GM19023 (cell line): Measurements from ENCODE around the gene BMERB1.

Experiments used
- ATAC-seq: cut with Tn5 transposase; IDR thresholded peaks from one replicate; pipeline ENCODE4 v1.9.1; 2021; ENCODE audit warnings: mild to moderate bottlenecking, moderate library complexity; ENCODE audit not compliant: unreplicated experiment

Gene BMERB1

DNA sequence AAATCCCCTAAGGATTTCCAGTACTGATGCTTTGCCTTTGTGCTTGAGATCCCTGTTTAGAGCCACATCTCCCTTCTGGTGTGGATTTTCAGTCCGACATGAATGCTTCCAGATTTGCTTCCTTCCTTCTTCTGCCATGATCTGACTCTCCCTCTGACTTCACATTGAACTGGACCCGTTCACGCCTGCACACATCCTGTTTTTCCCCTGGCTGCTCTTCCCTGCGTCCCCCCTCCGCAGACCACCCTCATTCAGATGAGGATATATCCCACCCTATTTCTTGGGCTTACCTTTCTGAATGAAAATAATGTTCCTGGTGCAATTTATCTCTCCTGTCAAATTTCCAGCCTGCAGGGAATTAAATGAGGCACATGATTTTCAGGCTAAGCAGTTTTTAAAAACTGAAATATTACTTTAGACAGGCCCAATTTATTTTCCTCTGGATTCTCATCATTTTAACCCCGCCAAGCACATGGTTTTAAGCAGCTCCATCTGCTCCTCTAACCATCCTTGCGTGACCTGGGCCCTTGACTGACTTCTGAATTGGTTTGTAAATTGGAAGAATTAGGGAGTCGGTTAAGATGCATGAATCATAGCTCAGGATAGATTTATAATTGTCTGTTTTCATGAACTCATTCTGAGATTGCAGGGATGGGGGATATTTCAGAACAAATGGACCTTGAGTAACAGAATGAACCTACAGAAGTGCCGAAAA is 59.2 kb downstream of the BMERB1 start:
- no peak for ATAC-seq

DNA sequence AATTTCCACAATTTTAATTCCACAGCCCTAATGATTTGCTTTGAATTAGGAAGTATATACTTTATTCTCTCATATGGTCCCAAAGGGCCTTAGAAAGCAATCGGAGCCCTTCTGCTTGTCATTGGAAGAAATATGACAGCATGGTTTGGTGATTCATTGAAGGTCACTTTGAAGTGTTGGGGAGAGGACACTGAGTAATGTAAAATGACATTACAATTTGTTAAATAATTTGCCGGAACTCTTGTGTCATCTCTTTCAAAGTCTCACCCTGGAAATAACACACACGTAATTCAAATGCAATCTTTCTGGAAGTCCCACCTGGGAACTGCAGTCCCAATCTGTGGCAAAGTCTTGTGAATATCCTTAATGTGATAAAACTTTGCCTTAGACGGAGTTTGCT is 59.8 kb downstream of the BMERB1 start:
- no peak for ATAC-seq

DNA sequence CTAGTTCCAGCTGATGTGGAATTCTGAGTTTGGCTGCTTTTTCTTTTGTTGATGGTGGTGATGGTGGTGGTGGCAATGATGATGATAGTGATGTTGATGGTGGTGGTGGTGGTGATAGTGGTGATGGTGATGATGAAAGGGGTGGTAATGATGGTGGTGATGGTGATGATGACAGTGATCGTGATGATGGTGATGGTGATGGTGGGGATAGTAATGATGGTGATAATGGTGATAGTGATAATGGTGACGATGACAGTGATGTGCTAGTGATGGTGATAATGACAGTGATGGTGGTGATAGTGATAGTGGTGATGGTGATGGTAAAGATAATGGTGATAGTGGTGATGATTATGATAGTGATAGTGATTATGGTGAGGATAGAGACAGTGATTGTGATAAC is 61.5 kb downstream of the BMERB1 start:
- no peak for ATAC-seq

DNA sequence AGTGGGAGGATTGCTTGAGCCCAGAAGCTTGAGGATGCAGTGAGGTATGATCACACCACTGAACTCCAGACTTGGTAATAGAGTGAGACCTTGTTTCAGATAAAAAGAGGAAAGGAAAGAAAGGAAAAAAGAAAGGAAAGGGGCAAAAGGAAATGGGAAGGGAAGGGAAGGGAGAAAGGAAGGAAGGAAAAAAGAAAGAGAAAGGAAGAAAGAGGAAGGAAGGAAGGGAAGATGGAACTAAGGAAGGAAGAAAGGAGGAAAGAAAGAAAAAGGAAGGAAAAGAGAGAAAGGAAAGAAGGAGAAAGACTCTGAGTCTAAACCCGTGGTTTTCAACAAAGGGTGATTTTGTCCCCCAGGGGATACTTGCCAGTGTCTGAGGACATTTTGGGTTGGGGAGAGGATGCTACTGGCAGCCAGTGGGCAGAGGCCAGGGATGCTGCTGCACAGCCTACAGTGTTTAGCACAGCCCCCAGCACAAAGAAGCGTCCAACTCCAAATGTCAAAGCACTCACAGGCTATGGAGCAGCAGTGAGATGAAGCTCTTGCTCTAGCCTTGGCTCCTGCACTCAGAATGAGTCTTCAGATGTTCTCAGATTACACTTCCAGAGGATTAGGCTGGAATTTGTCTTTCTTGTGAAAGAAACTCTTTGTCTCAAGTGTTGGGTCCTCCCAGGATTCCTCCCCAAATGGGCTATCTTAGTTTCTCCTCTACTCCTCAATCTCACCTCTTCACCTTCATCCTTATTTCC is 64.2 kb downstream of the BMERB1 start:
- no peak for ATAC-seq

DNA sequence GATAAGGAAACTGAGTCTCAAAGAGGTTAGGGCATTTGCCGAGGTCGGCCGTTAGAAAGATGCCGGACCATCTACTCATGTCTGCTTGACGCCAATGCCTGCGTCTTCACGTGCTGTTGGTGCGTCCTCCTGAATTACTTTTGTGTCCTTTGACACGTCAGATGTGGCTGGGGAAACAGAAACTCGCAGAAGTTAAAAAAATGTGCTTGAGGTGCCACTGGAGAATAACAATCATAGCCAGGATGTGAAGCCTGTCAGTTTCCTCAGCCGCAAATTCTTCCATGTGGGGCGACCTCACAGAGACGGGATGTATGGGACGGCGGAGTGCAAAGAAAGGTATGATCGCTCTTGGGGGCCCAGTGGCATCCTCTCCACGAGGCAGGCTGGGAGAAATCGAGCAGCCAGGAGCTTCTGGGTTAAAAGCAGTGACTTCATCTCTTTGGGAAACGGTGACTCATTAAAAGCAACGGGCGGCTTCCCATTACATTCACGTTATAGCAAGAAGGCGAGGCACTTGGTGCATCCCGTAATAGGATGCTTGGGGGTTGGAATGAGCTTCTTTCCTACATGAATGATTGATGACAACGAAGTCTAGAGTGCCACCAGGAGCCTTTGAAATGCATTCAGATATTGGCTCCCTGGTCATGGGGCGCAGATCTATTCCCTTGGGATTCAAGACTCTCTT is 67.8 kb downstream of the BMERB1 start:
- ATAC-seq = no peak

DNA sequence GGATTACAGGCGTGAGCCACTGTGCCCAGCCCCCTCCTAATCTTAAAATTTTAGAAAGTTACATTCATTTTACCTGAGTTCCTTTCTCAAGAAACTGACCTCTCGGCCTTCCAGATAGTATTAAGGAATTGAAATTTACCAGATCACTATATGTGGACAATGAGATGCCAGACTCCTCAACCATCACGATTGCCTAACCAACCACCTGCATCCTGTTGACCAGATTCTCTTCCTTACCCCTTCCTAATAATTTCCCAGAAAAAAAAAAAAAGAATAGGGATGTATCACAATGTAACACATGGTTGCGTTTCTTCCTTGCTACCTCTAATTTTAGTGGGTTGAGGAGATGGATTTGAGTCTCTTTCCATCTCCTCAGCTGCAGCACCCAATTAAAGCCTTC is 72.1 kb downstream of the BMERB1 start:
- ATAC-seq = no peak

DNA sequence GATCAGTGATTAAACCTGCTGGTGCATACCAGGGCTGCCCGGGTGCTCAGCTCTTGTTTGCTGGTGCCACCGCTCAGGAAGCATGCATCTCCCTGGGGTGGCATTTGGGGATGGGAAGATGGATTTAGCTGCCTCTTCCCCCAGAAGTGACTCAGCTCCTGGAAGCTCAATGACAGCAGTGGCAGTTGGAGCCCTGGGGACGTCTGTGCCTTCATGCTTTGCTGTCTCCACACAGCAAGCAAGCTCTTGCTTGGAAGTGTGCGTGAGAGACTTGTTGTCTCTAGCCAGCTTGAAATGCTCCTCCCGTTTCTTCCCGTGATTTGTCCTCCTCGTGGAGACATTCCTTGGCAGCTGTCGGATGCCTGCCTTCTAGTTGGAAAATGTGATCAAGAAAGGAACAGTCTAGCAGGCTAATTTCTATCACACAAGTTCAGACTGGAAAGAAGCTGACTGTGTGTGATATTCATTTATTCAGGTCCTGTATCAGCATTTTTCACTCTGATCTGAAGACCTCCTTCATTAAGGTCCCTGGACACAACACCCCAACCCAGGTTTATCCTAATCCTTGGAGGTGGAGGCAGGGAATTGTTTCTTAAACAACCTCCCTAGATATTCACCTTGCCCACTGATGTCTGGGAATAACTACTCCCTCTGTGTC is 73.0 kb downstream of the BMERB1 start:
- ATAC-seq = no peak

DNA sequence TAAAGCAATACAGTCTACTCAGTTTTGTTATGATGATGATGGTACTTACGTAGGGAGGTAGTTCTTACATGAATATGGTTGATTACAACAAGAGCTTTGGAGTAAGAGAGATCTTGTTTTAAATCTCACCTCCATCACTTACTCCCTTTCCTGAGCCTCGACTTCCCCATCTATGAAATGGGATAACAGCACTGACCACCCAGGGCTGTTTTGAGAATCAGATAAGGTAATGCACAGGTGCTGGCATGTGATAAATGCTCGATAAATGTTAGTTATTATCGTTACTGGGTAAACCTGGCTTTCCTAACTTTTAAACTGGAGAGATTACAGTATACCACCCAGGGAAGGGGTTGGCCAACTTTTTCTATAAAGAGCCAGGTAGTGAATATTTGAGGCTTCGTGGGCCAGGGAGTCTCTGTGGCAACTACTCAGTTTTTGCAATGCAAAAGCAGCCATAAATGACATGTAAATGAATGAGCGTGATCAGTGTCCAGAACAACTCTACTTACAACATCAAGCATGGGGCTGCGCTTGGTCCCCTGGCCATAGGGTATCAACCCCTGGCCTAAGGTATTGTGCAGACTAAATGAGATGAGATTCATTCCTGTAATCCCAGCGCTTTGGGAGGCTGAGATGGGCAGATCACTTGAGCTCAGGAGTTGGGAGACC is 73.7 kb downstream of the BMERB1 start:
- no peak for ATAC-seq

DNA sequence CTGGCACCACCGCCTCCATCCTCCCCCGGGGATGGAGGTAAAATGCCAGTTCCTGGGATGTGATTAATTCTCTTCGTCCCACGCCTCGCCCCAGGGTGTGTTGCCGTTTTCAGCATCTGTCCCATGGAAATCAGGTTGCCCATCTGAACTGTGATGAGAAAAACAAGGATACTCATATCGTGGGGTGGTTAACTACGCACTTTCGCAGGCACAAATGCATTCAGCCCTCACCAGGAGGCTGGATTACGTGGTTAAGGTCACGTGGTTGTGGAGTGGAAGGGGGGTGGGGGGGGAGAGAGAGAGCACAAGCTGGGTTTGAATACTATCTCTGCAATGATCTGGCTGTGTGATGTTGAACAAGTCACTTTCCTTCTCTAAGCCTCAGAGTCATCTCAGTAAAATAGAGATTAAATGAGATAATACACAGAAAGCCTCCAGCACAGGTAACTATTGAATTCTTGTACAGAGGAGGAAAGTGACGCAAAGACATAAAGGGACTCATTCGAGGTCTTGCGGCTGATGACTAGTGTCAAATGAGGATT is 74.7 kb downstream of the BMERB1 start:
- no peak for ATAC-seq

DNA sequence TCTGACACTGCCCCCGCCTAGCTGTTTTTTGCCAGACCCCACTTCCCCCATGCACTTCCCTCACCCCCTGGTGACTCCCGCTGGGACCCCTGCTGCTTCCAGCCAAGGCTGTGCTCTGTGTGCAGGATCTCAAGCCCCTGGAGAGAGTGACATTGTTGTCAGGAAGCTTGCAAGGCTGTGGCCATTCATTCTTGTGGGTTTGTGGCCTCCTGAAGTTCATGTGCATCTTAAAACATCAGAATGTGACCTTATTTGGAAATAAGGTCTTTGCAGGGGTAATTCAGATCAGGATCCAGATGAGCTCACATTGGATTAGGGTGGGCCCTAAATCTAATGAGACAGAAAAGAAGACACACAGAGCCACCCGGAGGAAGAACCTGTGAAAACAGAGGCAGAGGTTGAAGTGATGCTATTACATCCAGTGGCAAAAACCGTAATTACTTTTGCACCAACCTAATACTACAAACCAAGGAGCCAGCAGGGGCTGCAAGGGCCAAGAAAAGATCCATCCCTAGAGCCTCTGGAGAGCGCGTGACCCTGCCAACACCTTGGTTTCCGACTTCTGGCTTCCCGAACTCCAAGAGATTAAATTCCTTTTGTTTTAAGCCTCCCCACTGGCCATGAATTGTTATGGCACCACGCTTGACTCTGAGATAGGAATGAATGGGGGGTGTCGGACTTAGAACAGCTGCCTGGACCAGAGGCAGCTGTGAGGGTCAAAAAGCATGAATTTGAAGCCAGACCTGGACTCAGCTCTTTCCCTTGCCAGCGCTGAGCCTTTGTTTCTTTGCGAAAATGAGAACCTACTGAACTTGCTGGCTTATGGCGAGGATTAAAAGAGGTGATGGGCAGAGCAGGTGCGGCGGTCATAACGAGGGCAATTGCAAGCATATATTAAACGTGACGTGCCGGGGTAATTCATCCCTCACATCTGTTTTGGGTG is 75.5 kb downstream of the BMERB1 start:
- ATAC-seq = no peak

DNA sequence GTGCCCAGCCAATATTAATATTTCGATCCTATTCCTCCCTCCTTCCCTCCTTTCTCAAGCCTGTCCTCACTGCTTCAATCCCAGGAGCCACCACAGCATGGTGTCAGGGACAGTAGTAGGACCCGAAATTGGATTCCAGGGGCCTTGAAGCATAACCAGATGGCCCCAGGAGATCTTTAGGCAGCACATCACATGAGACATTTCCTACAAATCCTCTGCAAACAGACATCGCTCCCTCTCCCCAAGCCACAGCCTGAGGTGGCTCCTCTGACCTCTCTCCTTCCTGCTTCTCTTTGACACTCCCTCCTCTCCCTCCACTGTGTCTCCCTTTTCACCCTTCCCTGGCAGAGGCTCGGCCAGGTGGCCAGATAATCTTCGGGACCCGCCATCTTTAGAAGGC is 76.6 kb downstream of the BMERB1 start:
- no peak for ATAC-seq

DNA sequence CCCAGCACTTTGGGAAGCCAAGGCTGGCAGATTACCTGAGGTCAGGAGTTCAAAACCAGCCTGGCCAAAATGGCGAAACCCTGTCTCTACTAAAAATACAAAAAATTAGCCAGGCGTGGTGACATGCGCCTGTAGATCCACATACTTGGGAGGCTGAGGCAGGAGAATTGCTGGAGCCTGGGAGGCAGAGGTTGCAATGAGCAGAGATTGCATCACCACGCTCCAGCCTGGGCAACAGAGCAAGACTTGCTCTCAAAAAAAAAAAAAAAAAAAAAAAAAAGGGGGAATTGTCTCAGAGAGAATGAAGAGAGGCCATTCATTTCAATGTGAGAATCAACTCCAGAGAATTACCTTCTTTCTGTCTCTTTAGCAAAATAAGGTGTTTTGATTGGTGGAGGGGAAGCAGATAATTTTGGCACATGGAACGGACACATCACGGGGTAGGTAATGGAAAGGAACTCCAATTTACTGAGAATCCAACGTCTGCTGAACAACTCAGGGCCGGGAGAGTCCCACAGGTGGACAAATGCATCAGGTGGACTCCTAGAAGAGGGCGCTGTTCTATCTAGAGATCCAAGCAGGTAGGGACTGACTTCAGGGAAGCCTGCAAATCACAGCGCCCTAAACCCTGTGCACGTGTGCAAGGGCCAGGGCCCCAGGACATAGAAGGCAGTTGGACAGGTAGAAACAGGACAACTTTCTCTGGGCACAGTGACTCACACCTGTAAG is 77.5 kb downstream of the BMERB1 start:
- no peak for ATAC-seq

DNA sequence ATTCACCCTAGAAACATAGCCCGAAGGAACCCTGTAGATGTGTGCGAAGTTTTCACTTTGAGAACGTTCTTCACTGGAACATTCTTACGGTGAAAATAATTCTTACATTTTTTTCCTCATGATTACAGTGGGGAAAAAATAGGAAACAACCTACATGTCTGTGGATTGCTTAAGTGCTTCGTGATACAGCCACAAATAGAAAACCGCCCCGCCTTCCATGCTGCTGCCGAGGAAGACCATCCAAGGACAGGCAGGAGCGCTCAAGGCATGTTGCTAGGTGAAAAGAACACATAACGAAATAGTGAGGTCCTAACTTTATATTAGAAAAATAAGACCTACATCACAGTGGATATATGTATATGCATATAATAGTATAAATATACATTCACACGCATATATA is 78.8 kb downstream of the BMERB1 start:
- ATAC-seq = no peak

DNA sequence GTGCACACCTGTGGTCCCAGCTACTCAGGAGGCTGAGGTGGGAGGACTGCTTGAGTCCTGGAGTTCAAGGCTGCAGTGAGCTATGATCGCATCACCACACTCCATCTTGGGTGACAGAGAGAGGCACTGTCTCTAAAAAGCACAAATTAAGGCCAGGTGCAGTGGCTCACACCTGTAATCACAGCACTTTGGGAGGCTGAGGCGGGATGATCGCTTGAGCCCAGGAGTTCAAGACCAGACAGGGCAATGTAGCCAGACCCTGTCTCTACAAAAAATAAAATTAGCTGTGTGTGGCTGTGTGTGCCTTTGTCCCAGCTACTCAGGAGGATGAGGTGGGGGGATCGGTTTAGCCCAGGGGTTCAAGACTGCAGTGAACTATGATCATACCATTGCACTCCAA is 81.6 kb downstream of the BMERB1 start:
- no peak for ATAC-seq

DNA sequence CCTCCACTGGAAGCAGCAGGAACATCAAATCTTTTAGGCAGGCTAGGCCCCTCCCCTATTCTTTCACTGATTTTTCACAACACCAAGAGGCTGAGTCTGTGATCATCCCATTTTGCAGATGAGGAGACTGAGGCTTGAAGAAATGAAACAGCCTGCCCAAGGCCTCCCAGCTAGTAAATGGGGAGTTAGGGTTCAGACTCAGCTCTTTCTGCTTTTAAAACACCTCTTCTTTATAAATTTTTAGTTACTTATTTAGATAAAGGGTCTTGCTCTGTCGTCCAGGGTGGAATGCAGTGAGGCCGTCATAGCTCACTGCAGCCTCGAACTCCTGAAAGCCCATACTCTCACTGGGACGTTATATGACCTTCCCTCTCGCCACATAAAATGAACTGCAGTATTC is 82.2 kb downstream of the BMERB1 start:
- ATAC-seq = no peak

DNA sequence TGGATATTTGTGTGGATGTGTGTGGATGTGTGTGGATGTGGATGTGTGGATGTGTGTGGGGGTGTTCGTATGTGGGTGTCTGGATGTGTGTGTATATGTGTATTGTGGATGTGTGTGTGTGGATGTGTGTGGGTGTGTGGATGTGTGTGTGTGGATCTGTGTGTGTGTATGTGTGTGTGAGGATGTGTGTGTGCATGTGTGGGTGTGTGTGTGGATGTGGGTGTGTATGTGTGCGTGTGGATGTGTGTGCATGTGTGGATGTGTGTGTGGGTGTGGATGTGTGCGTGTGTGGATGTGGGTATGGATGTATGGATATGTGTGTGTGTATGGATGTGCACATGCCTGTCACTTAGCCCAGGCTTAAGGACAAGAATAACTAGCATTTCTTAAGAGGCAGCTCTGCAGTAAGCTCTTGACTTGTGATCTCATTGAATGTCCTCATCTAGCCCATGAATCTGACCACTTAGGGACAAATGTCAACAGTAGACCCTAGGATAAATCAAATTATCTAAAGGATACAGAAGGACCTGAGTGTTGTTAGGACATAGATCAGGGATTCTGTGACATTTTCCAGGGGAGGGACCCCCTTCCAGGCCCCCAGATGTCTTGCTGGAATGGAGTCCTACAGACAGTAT is 83.5 kb downstream of the BMERB1 start:
- ATAC-seq = no peak

DNA sequence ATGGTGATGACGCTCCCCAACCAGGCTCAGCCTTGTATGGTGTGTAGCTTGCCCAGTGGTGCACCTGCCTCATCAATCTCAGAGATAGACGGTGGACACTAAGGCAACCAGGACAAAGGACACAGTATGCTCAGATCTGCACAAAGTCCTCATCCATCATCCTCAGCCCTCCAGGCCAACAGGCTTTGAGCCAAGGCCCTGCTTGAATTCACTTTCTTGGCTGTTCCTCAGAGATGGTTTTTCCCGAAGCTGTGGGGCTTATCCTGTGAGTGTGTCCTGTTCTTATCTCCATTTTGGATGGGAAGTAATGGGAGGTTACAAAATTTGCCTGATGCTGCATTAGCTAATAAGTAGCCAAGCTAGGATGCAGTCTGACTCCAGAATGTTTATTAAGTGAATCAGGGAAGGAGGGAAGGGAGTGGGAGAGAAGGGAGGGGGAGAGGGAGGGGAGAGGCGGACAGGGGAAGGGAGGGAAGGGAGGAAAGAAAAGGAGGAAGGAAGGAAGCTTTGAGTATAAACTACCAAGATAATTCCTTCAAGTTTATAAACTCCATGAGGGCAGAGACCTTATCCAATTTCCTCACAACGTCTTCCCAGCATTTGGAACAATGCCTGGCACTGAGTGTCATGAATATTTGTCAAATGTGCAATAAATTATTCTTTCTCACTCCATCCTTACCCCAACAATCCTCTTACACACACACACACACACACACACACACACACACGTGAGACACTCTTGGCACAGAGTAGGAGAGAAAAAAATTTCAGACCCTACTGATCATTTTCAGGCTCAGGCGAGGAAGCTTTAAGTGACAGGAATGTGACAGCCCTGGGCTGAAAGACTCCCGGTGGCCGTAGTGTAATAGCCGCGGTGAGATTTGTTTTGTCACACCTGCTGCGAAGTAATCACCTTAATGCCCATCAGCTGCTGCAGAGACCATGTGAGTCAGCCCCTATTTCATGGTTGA is 84.3 kb downstream of the BMERB1 start:
- ATAC-seq = no peak
